Osteoblast (primary cell): ENCODE measurements around the gene RAB2B. TPM values are rescaled to one million over a fixed set of nuclear protein-coding genes. Genes with fewer than 3 reads are reported as not detected.

Source experiments
- DNase-seq: peaks from one replicate; pipeline ENCODE4 v3.0.0; 2011; ENCODE audit warnings: low spot score, mixed read lengths; ENCODE audit not compliant: insufficient read length; ENCODE audit errors: missing footprints
- H2AFZ ChIP-seq: 2 replicates; pipeline ENCODE4 v1.6.0; 2011; ENCODE audit warnings: mild to moderate bottlenecking, low read length
- H3K27ac ChIP-seq: 2 replicates; pipeline ENCODE4 v1.5.1; 2011; ENCODE audit warnings: mild to moderate bottlenecking, low read depth, low read length, moderate library complexity
- H3K27me3 ChIP-seq: 2 replicates; pipeline ENCODE4 v1.6.0; 2012; ENCODE audit warnings: mild to moderate bottlenecking, control low read depth, inconsistent platforms, low read length, moderate library complexity; ENCODE audit not compliant: insufficient read depth
- H3K36me3 ChIP-seq: 2 replicates; pipeline ENCODE4 v1.5.1; 2011; ENCODE audit warnings: mild to moderate bottlenecking, low read length, control low read depth, moderate library complexity; ENCODE audit not compliant: insufficient read depth
- H3K4me1 ChIP-seq: 2 replicates; pipeline ENCODE4 v1.5.1; 2011; ENCODE audit warnings: mild to moderate bottlenecking, low read length, control low read depth, moderate library complexity; ENCODE audit not compliant: insufficient read depth
- H3K4me2 ChIP-seq: 2 replicates; pipeline ENCODE4 v1.6.0; 2011; ENCODE audit warnings: mild to moderate bottlenecking, low read length; ENCODE audit not compliant: insufficient read depth
- H3K4me3 ChIP-seq: fragments of 200-600 bp; sonication (generic); 3 replicates; pipeline ENCODE4 v1.5.1; 2012; ENCODE audit warnings: mild to moderate bottlenecking, low read length, inconsistent platforms; ENCODE audit not compliant: insufficient read depth
- H3K79me2 ChIP-seq: 2 replicates; pipeline ENCODE4 v1.6.0; 2012; ENCODE audit warnings: mild to moderate bottlenecking, low read length, control low read depth, inconsistent platforms; ENCODE audit not compliant: insufficient read depth
- H3K9me3 ChIP-seq: 2 replicates; pipeline ENCODE4 v1.5.1; 2011; ENCODE audit warnings: low read depth, low read length, control low read depth
- H4K20me1 ChIP-seq: 2 replicates; pipeline ENCODE4 v1.6.0; 2012; ENCODE audit warnings: mild to moderate bottlenecking, low read length, control low read depth; ENCODE audit not compliant: insufficient read depth
- total RNA-seq: library from RNA; depleted of rRNA; stranded (reverse); fragments of >200 nt; gene quantifications from 2 replicates; pipeline ENCODE4 v1.2.3, GENCODE V29; 2012
- TF ChIP-seq, protein P1 (sequence below): IDR thresholded peaks from 2 replicates; pipeline ENCODE4 v1.5.1; 2011; ENCODE audit warnings: mild to moderate bottlenecking, low read depth, low read length, moderate library complexity; ENCODE audit errors: extremely low read depth

RAB2B gene
- total RNA-seq, 1 donor, result 25.0 TPM

DNA sequence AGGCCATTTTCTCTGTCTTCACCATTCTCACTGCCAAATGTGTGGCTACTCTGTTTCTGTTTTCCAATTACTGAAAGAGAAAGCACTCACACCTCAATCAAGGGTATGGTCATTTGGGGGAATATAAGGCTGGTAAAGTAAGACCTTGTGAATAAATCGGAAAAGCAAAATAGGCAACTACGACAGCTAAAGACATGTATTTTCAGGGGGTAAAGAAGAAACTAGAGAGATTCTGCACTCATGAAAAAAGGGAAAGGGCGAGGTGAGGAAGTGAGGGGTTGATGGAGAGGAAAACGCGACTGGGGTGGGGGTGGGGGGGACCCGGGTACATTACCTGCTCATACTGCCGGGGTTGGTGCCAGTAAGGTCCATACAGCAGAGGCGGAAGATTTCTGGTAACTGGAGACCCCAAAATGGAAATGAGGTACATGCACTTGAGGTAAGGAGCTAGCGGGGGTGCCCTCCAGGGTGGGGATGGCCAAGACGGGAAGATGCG is 40.1 kb downstream of the RAB2B start:
- Histone ChIP-seq H3K36me3 (no peaks in the 10 kb centered on the region), H3K27me3 (no peaks in the 10 kb centered on the region), H3K4me3 (peak overlapping the region; percentile 86), H4K20me1 (peaks cover 10% of the 10 kb centered on the region), H2AFZ (peak overlapping the region; percentile 91), H3K27ac (peak overlapping the region; percentile 92), H3K79me2 (peaks cover 91% of the 10 kb centered on the region), H3K9me3 (no peaks in the 10 kb centered on the region), H3K4me1 (peaks cover 6% of the 10 kb centered on the region), H3K4me2 (peak overlapping the region; percentile 79)
- DNase-seq, result peak; percentile 66
- TF ChIP-seq, protein P1, sequence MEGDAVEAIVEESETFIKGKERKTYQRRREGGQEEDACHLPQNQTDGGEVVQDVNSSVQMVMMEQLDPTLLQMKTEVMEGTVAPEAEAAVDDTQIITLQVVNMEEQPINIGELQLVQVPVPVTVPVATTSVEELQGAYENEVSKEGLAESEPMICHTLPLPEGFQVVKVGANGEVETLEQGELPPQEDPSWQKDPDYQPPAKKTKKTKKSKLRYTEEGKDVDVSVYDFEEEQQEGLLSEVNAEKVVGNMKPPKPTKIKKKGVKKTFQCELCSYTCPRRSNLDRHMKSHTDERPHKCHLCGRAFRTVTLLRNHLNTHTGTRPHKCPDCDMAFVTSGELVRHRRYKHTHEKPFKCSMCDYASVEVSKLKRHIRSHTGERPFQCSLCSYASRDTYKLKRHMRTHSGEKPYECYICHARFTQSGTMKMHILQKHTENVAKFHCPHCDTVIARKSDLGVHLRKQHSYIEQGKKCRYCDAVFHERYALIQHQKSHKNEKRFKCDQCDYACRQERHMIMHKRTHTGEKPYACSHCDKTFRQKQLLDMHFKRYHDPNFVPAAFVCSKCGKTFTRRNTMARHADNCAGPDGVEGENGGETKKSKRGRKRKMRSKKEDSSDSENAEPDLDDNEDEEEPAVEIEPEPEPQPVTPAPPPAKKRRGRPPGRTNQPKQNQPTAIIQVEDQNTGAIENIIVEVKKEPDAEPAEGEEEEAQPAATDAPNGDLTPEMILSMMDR, result no peak

DNA sequence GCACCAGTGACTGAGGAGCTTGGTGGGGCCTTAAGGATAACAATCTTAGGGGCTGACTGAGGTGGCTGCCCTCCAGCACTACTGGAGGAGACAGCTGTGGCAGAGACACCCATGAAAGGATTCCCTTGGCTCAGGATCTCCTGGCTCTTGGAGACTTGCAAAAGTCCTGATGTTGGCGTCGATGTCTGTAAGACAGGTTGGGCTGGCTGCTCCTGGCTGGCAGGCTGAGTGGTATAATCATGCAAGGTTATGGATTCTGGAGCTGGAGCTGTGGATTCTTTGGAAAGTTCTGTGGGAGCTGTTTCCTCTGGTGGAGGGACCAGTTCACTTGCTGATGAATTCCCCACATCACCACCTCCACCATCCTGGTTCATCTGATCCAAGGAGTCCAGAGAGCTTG is 45.6 kb downstream of the RAB2B start:
- H3K9me3 ChIP-seq, result no peaks in the 10 kb centered on the region
- H3K79me2 ChIP-seq, result peaks cover 67% of the 10 kb centered on the region
- H3K27me3 ChIP-seq, result no peaks in the 10 kb centered on the region
- H3K4me3 ChIP-seq, result no peak overlapping the region
- H4K20me1 ChIP-seq, result peaks cover 24% of the 10 kb centered on the region
- TF ChIP-seq, protein P1, result no peak
- no peak for DNase-seq
- no peak overlapping the region for H3K27ac ChIP-seq
- H3K4me2 ChIP-seq, result no peak overlapping the region
- H3K4me1 ChIP-seq, result no peaks in the 10 kb centered on the region
- no peak overlapping the region for H2AFZ ChIP-seq
- H3K36me3 ChIP-seq, result peaks cover 51% of the 10 kb centered on the region

DNA sequence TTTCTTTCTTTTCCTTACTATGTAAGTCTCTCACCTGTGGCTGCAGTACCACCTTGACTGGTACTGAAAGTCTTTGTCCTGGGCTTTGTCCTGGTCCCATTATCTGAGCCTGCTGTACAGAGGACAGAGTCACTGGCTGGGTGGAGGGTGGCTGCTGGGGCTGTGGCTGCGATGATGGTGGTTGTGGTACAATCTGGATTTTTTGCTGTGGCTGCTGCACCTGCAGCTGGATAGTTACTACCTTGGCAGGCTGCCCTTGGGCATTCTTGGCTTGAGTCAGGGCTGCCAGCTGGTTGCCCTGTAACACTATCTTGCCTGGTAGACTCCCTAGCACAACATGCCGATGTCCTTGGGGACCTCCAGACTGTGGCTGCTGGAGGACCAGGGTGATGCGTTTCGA is 47.8 kb downstream of the RAB2B start:
- no peak overlapping the region for H2AFZ ChIP-seq
- no peaks in the 10 kb centered on the region for H3K27me3 ChIP-seq
- H3K4me2 ChIP-seq, result no peak overlapping the region
- no peak overlapping the region for H3K4me3 ChIP-seq
- TF ChIP-seq, protein P1, result no peak
- no peak overlapping the region for H3K27ac ChIP-seq
- peaks cover 63% of the 10 kb centered on the region for H3K36me3 ChIP-seq
- no peaks in the 10 kb centered on the region for H3K9me3 ChIP-seq
- no peaks in the 10 kb centered on the region for H3K4me1 ChIP-seq
- H3K79me2 ChIP-seq, result peaks cover 47% of the 10 kb centered on the region
- peaks cover 18% of the 10 kb centered on the region for H4K20me1 ChIP-seq
- DNase-seq, result no peak

DNA sequence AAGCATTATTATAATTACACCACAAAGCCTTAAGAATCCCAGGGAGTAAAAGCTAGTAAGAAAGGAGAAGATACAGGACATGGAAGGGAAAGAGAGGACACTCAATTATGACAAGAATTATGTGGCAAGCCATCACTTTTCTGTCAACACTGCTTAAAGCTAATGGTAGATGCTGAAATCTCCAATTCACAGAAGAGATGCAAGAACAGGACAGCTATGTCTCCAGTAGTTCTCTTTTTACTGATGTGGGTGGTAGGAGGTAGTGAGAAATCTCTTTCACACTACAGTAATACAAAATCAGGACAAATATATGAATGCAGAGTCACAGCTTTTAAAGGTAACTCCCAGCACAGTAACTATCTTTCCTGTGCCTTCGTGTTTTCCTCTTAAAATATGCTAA is 50.1 kb downstream of the RAB2B start:
- H3K79me2 ChIP-seq, result peaks cover 31% of the 10 kb centered on the region
- no peak overlapping the region for H3K27ac ChIP-seq
- no peak overlapping the region for H3K4me2 ChIP-seq
- no peak for DNase-seq
- no peaks in the 10 kb centered on the region for H3K9me3 ChIP-seq
- TF ChIP-seq, protein P1, result no peak
- H3K4me3 ChIP-seq, result no peak overlapping the region
- H3K36me3 ChIP-seq, result peaks cover 84% of the 10 kb centered on the region
- H3K4me1 ChIP-seq, result no peaks in the 10 kb centered on the region
- H3K27me3 ChIP-seq, result no peaks in the 10 kb centered on the region
- H2AFZ ChIP-seq, result no peak overlapping the region
- H4K20me1 ChIP-seq, result peaks cover 14% of the 10 kb centered on the region
